Cerebellar cortex (tissue), 1 donor: ENCODE results near the gene CCDC27.

Experiments
- DNase-seq: peaks from one replicate; pipeline ENCODE4 v3.0.0-alpha.2; 2015; ENCODE audit warnings: low spot score

CCDC27 gene

GRCh38 chr1:3718764-3719163, 33.5 kb upstream of the CCDC27 start:
- no peak for DNase-seq

DNA sequence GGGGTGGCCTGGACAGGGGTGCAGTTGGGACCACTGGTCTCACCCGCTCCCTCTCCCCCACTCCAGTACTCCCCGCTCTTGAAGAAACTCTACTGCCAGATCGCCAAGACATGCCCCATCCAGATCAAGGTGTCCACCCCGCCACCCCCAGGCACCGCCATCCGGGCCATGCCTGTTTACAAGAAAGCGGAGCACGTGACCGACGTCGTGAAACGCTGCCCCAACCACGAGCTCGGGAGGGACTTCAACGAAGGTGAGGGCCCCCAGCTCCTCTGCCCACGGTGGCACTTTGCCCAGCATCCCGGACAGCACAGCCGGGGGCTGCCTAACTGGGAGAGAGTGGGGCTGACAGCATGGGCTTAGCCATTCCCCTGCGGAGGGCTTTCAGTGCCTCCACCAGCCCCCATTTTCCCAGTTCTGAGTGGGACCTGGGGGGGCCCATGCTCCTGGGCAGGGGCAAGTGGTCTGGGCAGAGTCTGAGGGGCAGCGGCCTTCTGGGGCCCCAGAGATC, 30.2 kb upstream of the CCDC27 start:
- no peak for DNase-seq

- DNase-seq = no peak
Measured at GRCh38 chr1:3722846-3723245, 29.4 kb upstream of the CCDC27 start.

- peak; percentile 81 for DNase-seq
Measured at GRCh38 chr1:3724416-3725030, 27.7 kb upstream of the CCDC27 start.

GRCh38 chr1:3725366-3725765, 26.9 kb upstream of the CCDC27 start:
- no peak for DNase-seq

DNA sequence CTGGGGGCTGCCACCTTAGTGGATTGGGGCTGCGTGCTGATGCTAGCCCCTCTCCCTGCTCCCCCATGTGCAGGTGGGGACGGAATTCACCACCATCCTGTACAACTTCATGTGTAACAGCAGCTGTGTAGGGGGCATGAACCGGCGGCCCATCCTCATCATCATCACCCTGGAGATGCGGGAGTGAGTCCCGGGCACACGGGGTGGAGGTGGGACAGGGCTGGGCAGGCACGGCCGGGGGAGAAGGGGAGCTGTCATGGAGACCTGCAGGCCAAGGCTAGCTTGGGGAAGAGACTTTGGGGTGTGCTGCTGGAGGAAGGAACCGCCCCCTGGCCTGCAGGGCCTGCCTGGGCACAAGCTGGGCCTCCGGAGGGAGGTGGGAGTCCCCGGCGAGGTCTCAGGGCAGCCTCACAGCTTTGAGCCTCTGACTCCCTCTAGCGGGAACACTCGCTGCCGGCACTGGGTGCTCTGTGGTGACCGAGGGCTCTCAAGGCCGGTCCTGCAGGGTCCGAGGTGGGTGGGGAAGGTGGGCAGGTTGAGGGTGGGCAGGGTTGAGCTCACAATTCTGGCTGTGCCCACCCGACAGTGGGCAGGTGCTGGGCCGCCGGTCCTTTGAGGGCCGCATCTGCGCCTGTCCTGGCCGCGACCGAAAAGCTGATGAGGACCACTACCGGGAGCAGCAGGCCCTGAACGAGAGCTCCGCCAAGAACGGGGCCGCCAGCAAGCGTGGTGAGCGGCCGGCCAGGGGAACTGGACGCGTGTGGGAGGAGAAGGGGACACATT, 25.0 kb upstream of the CCDC27 start:
- peak; percentile 26 for DNase-seq

- DNase-seq = no peak
Measured at GRCh38 chr1:3727825-3728776, 24.1 kb upstream of the CCDC27 start.

DNA sequence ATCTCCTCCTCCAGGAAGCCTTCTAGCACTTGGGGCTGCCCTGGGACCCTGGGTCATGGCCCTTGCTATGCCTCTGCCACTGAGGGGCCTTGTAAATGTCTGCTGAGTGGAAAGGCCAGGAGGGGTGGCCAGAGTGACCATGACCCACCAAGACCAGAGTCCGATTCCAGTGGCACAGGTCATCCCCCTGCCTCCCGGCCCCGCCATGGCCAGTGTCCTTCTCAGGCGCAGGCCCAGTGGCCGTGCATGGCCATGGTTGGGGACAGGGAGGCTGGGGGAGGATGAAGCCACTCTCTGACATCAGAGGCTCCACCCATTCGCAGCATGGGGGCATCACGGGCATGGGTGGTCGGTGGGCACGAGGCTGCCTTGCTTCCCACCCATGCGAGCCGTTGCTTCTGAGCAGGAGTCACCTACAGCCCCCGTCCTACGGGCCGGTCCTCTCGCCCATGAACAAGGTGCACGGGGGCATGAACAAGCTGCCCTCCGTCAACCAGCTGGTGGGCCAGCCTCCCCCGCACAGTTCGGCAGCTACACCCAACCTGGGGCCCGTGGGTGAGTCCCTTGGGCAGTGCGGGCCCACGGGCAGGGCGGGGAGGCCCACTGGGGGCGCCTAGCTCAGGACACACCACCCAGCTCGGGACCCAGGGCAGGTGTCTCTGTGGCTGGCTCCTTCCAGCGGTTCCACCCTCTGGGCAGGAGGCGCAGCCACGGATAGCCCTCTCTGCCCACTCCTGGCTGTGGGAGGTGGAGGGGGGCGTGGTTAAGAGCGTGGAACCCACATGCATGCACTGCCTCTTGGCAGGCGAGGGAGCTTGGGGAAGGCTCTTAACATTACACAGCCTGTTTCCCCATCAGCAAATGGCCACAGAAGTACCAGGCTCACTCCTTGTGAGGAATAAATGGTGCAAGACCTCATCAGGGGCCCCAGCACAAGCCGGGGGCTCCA, 22.4 kb upstream of the CCDC27 start:
- DNase-seq = no peak

- DNase-seq = no peak
Measured at GRCh38 chr1:3730543-3731247, 21.6 kb upstream of the CCDC27 start.

- DNase-seq = peak; percentile 17
Measured at GRCh38 chr1:3731583-3732433, 20.4 kb upstream of the CCDC27 start.

DNA sequence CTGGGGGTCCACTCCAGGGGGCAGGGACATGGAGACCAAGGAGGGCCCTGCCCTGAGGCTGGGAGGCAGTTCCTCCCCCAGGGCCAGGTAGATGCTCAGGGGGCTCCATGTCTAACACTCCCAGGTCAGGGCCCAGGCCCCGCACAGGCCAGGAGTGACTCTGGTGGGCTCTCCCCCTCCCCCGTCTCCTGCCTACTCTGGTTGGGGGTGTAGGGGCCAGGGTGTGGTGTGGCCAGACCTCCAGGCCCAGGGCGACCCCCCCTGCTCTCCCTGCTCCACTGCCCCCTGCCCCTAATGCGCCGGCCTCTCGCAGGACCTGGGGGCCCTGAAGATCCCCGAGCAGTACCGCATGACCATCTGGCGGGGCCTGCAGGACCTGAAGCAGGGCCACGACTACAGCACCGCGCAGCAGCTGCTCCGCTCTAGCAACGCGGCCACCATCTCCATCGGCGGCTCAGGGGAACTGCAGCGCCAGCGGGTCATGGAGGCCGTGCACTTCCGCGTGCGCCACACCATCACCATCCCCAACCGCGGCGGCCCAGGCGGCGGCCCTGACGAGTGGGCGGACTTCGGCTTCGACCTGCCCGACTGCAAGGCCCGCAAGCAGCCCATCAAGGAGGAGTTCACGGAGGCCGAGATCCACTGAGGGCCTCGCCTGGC, 19.7 kb upstream of the CCDC27 start:
- no peak for DNase-seq

GRCh38 chr1:3733094-3733882, 19.0 kb upstream of the CCDC27 start:
- DNase-seq = no peak

- DNase-seq = no peak
Measured at GRCh38 chr1:3733883-3734589, 18.2 kb upstream of the CCDC27 start.

DNA sequence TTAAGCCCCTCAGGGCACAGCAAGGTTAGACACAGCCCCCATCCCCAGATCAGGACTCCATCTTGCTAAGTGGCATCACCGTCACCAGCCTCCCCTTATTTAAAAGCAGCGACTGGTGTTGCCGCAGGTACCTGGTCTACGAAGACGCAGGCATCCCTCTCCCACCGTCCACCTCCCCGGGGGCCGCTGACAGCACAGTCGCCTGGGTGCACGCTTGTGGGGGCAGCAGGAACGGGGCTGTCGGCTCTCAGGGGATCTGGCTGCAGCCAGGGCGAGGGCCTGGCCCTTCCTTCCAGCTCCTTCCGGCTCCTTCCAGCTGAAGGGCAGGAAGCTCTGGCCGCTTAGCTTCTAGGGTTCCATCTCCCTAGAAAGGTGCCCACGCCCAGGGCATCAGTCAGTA, 17.6 kb upstream of the CCDC27 start:
- DNase-seq = no peak

- no peak for DNase-seq
Measured at GRCh38 chr1:3735027-3735681, 17.1 kb upstream of the CCDC27 start.

DNA sequence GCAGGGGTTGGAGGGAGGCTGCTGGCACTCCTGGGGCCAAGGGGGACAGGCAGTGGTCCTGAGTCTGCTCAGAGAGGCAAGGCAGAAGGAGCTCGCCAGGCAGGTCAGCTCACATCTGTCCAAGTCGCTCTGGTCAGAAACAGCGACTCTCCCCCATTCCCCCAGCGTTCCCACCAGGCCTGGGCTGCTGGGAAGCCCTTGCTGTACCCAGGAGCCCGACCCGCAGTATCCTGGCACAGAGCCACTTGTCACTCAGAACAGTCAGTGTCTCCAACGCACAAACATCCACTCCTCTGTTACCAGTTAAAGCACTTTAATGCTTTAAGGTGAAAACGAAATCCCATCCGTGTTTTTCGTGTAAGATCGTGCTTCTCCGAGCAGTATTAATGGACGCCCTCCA, 16.6 kb upstream of the CCDC27 start:
- DNase-seq = no peak

- DNase-seq = no peak
Measured at GRCh38 chr1:3736131-3736561, 16.1 kb upstream of the CCDC27 start.
